HFFc6 (cell line): ENCODE data around the gene MDC1. TPM values are rescaled to one million over a fixed set of nuclear protein-coding genes. Genes with fewer than 3 reads are reported as not detected.

ENCODE experiments used
- DNase-seq: peaks from one replicate; pipeline ENCODE4 v3.0.0-alpha.2; 2018
- H3K27ac Mint-ChIP-seq: 2 replicates; pipeline ENCODE4 v1.8.0; 2020; ENCODE audit warnings: mild to moderate bottlenecking, mixed read lengths
- H3K27me3 Mint-ChIP-seq: 2 replicates; pipeline ENCODE4 v1.8.0; 2021; ENCODE audit warnings: mild to moderate bottlenecking, moderate library complexity, mixed read lengths; ENCODE audit not compliant: insufficient read depth
- H3K36me3 Mint-ChIP-seq: 2 replicates; pipeline ENCODE4 v1.8.0; 2021; ENCODE audit warnings: low read depth, mixed read lengths
- H3K4me1 Mint-ChIP-seq: 2 replicates; pipeline ENCODE4 v1.8.0; 2020; ENCODE audit warnings: low read depth, mixed read lengths
- H3K4me3 Mint-ChIP-seq: 2 replicates; pipeline ENCODE4 v1.8.0; 2020; ENCODE audit warnings: mild to moderate bottlenecking, moderate library complexity, mixed read lengths
- H3K9me3 Mint-ChIP-seq: 2 replicates; pipeline ENCODE4 v1.8.0; 2020; ENCODE audit warnings: mild to moderate bottlenecking, mixed read lengths
- CTCF ChIP-seq: fragments of 200-600 bp; sonication (generic); IDR thresholded peaks from 2 replicates; pipeline ENCODE4 v1.5.0; 2021; ENCODE audit warnings: antibody characterized with exemption, mild to moderate bottlenecking
- total RNA-seq, 6 experiments: library from RNA; stranded (reverse); fragmentation: NEBNext Ultra II Directional; extraction: Animal tissue kit (Norgen Biotek cat#: 25700); gene quantifications; 2 replicates in 1 of 6; 3 replicates in 5 of 6; pipeline ENCODE4 v1.2.3, GENCODE V29; 2021

MDC1 gene
- total RNA-seq, 6 experiments from 2014 or later: 18.4 to 31.9 (median 28.1) TPM

GRCh38 chr6:30689985-30690384 lies 27.1 kb downstream of the MDC1 start:
- DNase-seq: no peak
- Mint-ChIP-seq H3K36me3 (peaks cover 22% of the 10 kb centered on the region), H3K27me3 (peaks cover 3% of the 10 kb centered on the region), H3K4me3 (peak overlapping the region; percentile 90), H3K9me3 (no peaks in the 10 kb centered on the region; the same call in 1 of the 2 replicates), H3K27ac (peak overlapping the region; percentile 90), H3K4me1 (peaks cover 58% of the 10 kb centered on the region)
- TF ChIP-seq CTCF: no peak

DNA sequence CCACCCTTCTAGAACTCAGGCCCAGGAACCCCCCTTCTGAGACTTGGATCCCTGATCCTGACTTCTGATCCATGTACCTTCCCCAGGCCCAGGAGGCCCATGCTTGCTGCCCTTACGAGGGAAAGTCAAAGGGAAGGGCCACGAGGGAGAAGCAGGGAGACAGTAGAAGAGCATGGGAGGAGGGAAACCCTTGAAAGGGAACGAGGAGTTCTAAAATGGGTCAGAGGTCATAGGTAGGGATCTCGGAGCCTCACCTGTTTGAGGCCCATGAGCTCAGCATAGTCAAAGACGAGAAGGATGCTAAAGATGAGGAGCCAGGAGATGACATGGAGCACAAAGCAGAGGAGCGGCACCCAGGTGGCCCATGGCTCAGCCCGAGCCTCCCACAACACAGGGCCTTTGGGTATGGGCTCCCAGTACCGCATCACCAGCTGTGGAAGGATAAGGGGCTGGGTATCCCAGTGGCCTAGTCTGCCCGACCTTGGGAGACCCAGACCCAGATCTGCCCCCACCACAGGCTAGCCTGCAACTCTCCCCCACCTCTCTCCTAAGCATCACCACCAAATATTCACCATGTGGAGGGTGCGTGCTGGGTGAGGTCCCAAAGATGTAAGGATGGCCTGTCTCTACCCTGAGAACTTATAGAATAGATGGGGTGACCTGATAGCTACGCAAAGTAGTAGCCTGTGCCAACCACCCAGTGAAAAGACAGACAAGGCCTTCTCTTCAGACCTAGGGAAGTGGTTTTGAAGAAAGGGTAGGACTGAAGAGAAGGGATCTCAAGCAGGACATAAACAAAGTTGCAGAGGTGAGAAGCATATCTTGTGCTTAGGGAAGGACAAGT lies 27.8 kb downstream of the MDC1 start:
- Mint-ChIP-seq H3K4me3 (peak overlapping the region; percentile 90), H3K9me3 (no peaks in the 10 kb centered on the region; the same call in 1 of the 2 replicates), H3K27ac (peak overlapping the region; percentile 90), H3K4me1 (peaks cover 57% of the 10 kb centered on the region), H3K36me3 (peaks cover 28% of the 10 kb centered on the region), H3K27me3 (peaks cover 3% of the 10 kb centered on the region)
- TF ChIP-seq CTCF: no peak
- DNase-seq: no peak

GRCh38 chr6:30688569-30688968 lies 28.5 kb downstream of the MDC1 start:
- TF ChIP-seq CTCF: no peak
- no peak for DNase-seq
- Mint-ChIP-seq H3K27me3 (peaks cover 3% of the 10 kb centered on the region), H3K4me3 (peak overlapping the region; percentile 92), H3K9me3 (no peaks in the 10 kb centered on the region; the same call in 1 of the 2 replicates), H3K27ac (peak overlapping the region; percentile 95), H3K4me1 (peaks cover 57% of the 10 kb centered on the region), H3K36me3 (peaks cover 34% of the 10 kb centered on the region)

DNA sequence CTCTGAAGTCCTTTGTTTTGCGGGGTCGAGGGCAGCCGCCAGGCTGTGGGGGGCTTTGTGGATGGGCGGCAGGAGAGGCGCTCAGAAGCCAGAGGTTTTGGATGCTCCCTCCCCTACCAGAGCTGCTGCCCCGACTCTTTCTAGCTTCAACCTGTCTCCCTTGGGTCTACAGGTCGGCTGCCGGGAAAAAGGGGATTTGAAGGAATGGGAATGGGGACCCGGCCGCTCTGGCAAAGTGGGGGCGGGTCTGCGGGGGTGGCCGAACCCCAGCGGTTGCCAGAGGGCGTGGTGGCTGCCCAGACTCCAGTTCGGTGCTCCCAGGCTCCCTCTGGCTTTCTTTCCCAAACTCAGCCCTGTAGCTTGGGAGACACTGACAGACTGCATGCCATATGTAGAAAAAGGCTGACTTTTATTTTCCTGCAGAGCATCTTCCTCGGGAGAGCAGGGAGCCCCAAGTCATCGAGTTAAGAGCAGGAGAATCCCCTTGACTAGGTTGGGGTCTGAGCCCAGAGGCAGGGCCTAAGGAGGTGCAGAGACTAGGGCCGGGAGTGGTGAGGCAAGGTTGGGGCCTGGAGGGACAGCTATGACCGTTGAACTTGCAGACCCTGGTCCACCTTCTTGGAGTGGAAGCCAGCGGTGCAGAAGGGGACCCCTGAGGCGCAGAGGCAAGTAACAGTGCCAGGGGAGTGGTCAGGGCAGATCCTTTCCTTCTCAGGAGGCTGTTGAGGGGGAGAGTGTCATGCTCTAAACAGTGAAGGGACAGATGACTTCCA lies 29.2 kb downstream of the MDC1 start:
- Mint-ChIP-seq H3K27ac (peak overlapping the region; percentile 95), H3K4me3 (peak overlapping the region; percentile 92), H3K27me3 (peaks cover 3% of the 10 kb centered on the region), H3K36me3 (peaks cover 42% of the 10 kb centered on the region), H3K4me1 (peaks cover 60% of the 10 kb centered on the region), H3K9me3 (no peaks in the 10 kb centered on the region; the same call in 1 of the 2 replicates)
- TF ChIP-seq CTCF: peak; percentile 47; the same call in 1 of the 2 replicates
- peak; percentile 53 for DNase-seq

DNA sequence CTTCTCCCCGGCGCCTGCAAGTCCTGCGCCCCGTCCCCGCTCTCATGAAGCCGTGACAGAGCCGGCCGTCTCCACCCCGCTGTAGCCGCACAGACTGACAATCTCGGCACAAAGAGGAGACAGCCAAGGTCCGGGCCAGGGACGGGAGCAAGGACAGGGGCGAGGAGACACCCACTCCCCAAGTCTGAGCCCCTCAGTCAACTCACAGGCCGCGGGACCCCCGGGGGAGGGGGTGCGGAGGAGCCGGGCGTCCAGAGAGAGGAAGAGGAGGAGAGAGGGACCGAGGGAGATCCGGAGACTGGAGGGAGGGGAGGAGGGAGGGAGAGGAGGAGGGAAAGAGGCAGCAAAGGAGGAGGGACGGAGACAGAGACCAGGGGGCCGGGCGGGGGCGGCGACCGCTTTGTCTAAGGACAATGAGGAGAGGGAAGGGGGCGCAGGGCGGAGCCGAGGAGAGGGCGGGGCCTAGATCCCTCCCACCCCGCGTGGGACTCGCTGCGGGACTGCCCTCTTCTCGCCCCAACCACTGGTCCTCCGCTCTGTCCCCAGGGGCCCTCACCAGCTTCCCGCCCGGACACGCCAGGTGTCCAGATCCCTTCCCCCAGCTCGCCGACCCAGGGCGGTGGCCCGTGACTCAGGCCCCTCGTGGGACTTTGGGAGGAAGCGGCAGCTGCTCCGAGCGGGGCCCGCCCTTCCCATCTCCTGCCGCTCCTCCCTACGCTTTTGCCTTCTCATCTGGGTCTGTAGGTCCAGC lies 30.0 kb downstream of the MDC1 start:
- Mint-ChIP-seq H3K27ac (peak overlapping the region; percentile 95), H3K27me3 (peaks cover 3% of the 10 kb centered on the region), H3K4me3 (peak overlapping the region; percentile 92), H3K4me1 (peaks cover 64% of the 10 kb centered on the region), H3K36me3 (peaks cover 46% of the 10 kb centered on the region), H3K9me3 (no peaks in the 10 kb centered on the region; the same call in 1 of the 2 replicates)
- DNase-seq: peak; percentile 94
- no peak for TF ChIP-seq CTCF
